Effector CD4-positive, alpha-beta T cell (primary cell): ENCODE data around the gene MRPS23.

Source experiments
- DNase-seq: peaks from one replicate; pipeline ENCODE4 v3.0.0-alpha.2; 2020
- total RNA-seq: gene quantifications from one replicate; lab custom pipeline; 2026; lab: John Stamatoyannopoulos, UW

MRPS23 gene
- total RNA-seq = 10.9 reads per million, percentile 33 among the genes with 10 or more reads in this experiment

- DNase-seq = peak; percentile 97
Observed at GRCh38 chr17:57849874-57850754, at the start of gene MRPS23. MRPS23 (minus strand) TSS chr17:57850044; CDS start chr17:57850010, 34 bp downstream.

- no peak for DNase-seq
Observed at GRCh38 chr17:57899391-57899790, 49.5 kb upstream of the MRPS23 start.

- no peak for DNase-seq
Observed at GRCh38 chr17:57898487-57899311, 48.9 kb upstream of the MRPS23 start.

DNA sequence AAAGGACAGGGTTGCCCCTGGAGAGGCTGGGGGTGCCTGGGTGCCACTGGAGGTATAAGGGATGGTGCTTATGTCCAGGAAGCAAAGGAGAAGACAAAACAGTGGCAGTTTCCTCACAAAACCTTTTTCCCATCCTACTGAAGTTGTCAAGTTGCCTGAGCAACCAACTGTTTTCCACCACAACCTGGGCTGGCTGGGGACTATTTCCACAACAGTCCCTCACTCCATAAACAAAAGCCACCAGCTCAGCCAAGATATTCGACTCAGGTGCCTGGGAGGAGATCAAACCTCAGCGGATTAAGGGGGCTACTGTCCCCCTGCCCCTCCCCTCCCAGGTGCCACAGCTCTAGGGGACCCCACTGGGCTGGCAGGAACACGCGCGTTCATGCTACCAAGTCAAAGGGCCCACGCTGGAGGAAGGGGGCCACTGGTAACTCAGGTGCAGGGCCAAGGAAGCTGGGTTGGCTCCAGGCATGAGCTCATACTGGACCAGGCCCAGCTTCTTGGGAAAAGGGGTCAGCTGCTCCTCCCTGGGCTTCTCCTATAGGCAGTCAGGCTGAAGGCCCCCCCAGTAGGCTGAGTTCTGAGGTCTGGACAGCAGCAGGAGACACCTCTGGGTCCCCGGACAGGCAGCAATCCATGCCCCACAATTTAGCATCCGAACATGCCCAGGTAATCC lies 45.7 kb upstream of the MRPS23 start:
- DNase-seq = no peak

DNA sequence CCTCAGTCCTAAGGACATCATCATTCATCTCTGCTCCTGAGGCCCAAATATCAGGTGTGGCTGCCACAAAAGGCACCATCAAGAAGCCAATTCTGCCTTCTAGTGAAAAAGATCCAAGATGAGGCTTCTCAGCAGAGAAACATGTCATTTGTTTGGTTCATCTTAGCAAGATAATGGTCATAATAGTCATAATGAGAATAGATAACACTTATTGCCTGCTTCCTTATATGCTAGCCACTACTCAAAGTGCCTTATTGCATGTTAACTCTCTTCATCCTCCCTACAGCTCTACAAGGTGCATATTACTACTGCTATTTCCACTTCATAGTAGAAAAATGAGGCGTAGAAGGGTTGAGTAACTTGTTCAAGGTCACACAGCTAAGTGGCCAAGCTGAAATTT lies 45.0 kb upstream of the MRPS23 start:
- no peak for DNase-seq

DNA sequence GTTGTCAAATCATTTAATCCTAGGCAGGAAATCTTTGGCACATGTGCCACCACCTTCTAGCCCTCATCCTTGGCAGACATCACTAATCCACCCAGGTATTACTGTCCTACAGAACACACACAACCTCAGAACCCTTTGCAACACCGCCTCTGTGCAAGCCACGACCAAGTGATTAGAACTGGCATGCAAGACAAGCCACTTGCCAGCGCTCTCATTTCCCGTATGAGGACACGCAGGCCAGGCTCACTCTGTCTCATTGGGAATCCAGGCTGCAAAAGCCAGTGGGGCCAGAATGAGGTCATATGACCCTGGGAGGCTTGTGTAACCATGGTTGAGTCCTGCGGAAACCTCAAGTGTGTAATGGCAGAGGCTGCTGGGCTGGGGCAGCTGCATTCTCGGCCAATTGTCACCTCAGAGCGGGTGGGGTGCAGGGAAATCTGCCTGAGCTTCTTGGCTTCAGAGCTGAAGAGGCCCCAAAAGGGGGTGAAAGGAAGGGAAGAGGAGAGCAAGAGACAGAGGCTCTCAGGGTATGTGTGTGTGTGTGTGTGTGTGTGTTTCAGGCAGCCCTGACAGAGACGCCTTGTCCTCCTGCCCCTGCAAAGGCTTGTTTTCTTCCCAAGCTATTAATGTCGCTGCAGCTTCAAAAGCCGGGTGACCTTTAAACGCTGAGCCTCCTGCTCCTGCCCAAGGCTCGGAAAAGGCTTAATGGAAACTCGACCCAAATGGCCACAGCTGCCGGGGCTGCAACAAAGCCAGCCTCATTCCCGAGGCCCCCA lies 43.2 kb upstream of the MRPS23 start:
- DNase-seq = no peak

DNA sequence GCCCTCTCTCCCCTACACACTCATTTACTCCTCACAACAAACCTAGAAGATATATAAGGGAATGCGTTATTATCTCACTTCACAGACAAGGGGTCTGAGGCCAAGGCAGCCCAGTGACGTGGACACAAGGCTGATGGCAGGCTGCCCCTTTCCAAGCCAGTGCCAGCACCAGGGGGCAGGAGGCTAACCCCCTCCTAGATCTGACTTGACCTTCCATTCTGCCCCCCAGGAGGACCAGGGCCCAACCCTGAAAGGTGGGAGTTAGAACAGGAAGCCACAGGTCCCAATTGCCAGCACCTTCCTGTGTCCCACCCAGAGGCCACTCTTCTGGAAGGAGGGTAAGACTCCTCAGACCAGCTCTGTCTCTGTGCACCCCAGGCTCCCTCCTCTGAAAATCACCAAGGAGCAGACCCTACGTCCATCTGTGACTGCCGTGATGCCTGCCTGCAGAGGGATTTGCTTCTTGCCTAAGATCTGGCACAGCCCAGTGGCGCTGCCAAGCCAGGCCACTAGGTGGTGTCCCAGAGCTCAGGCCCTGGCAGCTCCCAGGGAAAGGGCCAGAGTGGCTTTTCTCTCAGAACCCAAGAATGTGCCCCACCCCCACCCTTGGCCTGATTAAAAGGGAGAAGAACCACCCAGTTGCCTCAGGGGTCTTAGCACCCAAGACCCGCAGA lies 42.4 kb upstream of the MRPS23 start:
- DNase-seq = peak; percentile 66

GRCh38 chr17:57890857-57891232 lies 41.0 kb upstream of the MRPS23 start:
- no peak for DNase-seq

DNA sequence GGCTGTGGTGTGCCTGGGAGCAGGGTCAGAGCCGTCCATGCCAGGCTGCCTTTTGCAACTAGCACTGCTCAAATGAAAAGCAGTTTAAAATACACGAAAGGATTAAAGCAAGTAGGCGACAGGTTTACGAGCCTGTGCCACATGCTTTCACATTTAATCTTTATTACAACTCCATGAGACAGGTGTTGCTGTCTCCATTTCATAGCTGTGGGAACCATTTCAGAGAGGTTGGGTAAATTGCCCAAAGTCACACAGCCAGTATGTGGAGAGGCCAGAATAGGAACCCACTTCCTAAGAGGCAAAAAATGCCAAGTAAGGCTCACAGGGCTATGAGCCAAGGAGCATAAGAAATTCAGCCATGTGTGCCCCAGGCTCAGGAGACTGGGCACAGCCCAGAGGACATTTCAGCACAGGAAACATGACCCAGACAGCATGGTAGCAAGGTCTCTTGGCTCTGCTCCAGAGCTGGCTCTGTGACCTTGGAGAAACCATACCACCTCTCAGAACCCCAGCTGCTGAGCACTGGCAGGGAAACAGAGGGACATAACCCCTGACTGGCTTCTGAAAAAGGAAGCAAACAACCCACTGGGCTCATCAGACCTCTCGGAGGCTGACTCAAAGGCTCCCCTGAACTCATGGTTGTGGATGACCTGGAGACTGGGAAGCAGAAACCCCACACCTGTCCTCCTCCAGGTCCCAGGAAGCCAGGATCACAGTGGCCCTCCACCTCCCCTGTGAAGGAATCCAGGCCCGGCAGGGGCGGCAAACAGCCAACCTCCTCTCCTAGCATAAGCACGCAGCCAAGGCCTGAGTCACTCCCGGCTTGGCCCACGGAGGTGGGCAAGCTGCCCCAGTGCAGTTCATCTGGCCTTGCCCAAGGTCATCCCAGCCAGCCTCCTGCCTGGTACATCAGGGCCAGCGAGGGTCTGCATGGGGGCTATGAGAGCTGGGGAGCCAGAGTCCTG lies 40.3 kb upstream of the MRPS23 start:
- no peak for DNase-seq

GRCh38 chr17:57889252-57889651 lies 39.4 kb upstream of the MRPS23 start:
- no peak for DNase-seq

DNA sequence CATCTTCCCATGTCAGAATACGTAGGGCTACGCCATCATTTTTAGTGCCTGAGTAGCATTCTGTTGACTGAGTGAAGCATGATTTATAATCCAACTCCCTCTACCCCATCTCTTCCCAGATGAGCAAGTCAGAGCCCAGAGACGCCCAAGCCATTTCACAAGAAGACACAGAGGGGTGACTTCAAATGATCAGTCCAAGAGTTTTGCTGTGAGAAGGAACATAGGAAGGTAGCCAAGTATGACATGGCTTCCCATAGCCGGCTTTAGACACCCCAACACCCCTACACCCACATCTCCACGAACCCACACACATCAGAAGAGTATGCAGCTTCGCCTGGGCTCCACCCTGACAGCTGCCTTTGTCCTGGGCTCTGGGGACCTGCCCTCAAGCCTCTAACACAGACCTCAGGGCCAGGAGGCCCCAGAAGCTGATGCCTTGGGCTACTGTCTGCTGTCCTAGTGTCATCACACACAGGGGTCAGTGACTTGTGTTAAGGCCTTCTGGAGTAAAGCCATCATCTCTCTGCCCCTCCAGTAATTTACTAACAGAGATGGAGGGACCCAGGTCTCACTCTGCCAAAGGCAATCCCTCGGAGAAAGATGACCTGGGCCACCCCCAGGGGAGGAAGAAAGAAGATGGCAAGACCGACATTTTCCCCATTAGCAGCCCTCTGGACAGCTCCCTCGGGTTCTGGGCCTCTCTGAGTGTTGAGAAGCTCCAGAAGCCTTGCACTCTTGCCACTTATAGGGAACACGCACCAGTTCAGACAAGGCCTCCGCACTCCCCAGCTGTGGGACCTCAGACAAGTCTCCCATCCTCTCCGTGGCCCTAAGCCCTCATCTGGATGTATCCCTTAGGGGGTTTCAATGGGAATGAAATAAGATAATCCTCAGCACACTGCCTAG lies 38.7 kb upstream of the MRPS23 start:
- no peak for DNase-seq

DNA sequence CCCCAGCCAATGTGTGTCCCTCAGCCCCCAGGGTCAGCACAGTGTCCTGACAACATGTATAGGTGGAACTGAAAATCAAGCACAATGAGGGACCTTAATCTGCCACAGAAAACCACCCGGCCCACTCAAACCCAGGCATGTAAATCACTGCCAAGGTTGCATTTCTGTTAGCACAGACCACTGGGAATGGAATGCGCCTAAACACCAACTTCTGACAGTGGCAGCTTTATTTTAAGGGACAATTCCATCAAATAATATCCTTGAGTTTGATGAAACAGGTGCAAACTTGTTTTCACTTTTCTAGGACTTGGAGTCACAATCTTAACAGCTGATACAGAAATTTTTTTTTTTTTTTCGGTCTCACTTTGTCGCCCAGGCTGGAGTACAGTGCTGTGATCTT lies 37.3 kb upstream of the MRPS23 start:
- no peak for DNase-seq

DNA sequence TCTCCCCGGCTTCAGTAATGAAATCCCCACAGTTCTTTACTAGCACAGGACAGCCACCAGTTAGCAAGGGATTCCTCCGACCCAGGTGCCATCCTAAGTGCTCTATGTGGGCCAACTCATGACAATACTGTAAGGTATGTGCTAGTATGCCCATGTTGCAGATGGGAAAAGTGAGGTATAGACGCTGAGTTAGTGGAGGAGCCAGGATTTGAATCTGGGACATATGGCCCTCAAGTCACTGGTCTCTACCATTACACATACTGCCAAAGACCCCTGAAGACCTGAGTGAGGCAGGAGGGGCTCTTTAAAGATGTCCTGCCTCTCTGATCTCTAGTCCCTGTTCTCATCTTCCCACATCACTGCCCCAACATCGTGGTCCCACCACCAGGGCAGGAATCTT lies 36.2 kb upstream of the MRPS23 start:
- DNase-seq = no peak

DNA sequence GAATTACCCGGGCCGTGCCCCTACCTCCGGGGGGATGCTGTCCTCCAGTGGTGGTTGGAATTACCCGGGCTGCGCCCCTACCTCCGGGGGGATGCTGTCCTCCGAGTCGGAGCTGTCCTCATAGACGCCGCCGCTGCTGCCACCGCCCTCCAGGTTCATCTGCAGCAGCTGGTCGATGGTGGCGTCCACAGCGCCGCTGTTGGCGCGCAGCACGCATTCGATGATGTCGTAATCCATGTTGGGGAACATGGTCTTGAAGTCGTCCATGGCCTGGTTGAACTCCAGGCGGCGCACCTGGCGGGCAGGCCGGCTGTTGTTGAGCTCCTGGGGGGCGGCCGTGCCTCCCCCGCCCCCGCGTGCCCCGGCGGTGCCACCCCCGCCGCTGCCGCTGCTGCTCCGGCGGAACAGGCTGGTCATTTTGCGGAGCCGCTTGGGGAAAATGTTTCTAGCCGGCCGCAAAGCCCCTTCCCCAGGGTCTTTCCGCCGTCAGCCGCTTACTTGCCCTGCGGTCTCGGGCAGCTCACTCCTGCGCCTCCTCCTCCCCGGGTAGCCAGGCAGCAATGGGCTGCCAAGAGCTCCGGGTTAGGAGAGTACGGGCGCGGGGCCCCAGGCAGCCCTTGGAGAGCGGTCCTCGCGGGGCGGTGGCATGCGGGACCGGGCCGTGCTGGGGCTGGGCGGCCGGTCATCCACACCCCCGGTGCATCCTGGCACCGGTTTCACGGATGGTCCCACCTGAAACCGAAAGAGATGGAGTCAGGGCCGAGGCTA lies 35.5 kb upstream of the MRPS23 start:
- no peak for DNase-seq

DNA sequence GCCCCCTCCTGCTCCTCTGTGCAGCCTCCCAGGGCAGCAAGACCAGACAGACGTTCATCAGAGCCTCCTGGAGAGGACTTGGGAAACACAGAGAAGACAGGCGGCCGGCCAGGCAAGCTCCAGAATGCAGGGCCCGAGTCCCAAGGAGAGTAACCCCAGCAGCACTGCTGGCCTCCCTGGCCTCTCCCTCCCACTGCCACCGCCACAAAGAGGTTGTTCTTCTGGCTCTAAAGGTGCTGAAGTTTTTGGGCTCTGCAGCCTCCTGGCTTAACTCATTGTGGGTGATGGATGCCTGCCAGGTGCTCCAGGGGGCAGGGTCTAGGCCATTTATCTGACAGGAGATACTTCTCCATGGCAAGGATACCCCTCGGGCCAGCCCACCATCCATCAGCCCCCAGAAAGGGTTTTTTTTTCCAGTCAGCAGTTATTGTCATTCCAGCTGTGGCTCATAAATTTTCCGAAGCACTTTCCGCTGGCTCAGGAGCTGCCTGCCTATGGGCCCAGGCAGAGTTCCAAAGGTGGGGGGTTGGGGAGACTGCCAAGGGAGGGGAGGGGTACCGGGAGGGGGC lies 32.0 kb upstream of the MRPS23 start:
- no peak for DNase-seq

DNA sequence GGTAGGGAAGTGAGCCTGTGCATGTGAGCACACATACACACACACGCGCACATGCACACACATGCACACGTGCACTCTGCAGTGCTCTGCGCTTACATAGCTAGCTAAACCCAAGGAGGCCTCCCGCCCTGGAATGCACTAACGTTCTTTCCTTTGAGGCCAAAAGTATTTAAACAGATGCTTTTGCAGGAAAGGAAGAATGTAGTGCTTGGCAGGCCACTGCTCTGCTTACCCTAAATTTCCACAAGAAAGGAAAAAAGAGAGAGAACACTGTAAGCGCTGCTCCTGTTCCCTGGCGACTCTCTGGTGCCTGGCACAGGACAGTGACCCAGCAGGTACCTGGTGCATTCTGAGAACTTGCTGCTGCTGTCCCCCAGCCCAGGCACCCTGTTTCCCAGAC lies 31.3 kb upstream of the MRPS23 start:
- DNase-seq = no peak

DNA sequence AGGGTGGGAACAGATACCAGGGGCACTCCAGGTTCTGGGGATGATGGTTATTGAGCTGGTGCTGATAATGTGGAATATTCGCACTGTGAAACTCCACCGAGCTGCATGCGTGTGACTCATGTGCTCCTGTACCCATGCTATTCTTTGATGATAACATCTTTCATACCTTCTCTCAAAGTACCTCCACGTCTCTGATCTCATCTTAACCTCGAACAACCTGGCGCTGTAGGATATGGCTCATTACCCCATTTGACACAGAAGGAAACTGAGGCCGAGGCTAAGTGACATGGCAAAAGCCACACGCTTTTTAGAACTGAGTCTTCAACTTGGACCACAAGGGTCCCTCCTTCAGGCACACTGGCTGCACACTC lies 30.2 kb upstream of the MRPS23 start:
- no peak for DNase-seq

- DNase-seq = no peak
Observed at GRCh38 chr17:57879437-57880085, 29.7 kb upstream of the MRPS23 start.
